GM21367 (cell line): Measurements from ENCODE around the gene COL8A2.

Source experiments
- ATAC-seq: cut with Tn5 transposase; IDR thresholded peaks from one replicate; pipeline ENCODE4 v1.9.1; 2021; ENCODE audit not compliant: unreplicated experiment

COL8A2 gene

DNA sequence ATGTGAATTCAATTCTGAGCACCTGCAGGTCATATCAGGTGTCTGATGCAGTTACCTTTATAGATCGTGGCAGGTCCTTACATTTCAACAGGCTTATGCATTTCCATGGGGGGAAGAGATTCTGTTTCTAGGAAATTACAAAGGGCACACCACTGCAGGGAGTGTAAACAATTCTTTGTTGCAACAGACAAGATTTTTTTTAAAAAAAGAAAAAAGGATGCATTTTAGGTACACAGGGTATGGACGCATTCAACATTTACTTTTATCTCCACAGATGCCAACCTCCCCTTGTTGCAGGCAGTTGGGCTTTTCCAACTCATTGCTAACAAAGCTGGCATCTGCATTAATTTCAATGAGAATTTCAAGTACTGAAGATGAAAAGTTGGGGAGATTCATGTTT lies 54.7 kb downstream of the COL8A2 start:
- ATAC-seq: no peak

DNA sequence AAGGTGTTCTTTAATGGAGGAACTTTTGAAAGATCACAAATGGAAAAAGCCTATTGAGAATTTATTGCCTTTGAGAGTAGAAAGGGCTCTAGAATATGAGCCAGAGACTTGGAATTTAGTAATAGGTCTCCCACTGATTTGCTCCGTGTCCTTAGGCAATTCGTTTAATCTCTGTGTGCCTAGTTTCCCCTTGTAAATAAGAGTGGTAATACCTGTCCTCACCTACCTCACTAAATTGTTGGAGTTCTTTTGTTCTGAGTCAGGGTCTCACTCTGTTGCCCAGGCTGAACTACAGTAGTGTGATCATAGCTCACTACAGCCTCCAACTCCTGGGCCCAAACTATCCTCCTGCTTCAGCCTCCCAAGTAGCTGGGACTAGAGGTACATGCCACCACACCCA lies 56.2 kb downstream of the COL8A2 start:
- no peak for ATAC-seq

DNA sequence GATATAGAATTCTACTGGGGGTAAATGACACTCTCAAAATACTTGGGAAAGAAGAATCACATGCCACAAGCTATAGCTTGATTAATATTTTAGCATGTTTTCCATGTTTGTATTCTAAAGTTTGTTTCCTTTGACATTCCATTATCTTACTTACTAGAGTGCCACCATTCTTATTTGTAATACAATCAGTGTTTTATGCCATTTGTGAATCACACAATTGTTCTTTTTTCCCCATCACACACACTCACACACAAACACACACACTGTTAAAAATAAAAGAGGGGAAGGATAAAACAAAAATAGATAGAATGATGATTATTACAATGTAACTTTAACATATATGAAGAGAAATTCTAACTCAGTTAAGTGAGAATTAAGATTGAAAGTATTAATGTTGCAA lies 57.2 kb downstream of the COL8A2 start:
- no peak for ATAC-seq

DNA sequence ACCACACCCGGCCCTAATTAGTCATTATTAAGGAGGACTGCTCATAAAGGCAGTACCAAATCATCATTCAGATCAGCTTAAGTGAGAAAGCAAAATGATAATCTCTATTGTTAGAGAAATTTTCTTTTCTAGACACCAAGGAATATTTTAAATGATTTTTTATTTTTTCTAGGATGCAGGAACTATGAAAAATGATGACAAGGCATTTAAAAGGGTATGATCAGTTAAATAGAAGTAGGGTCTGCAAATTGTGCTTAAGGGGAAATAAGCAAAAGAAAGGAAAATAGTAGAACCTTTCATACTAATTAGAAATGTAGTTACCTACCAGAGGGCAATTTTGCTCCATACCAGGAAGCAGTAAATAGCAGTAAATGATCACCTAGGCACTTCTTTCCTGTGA lies 62.7 kb downstream of the COL8A2 start:
- no peak for ATAC-seq

DNA sequence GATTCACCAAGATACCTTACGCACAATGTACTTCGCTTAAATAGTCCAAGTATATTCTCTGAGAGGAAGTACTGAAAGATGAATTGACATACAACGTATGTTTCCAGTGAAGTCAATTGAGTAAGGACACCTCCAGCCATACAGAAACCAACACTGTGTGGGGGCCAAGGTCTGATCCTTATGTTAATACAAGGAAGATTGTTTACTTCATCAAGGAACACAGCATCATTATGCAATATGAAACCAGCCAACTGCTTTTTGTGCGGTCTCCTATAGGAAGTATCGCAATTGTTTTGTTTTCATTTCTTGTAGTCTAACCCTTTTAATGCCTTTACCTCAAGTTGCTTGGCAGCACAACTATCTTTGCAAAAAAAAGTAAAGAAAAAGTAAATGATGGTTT lies 69.3 kb downstream of the COL8A2 start:
- no peak for ATAC-seq

GRCh38 chr1:36053978-36054377 lies 71.0 kb downstream of the COL8A2 start:
- ATAC-seq: no peak

GRCh38 chr1:36051821-36052220 lies 73.2 kb downstream of the COL8A2 start:
- no peak for ATAC-seq
